Liver (tissue), 9 donors: ENCODE measurements around the gene DIPK1B. TPM values are rescaled to one million over a fixed set of nuclear protein-coding genes. Genes with fewer than 3 reads are reported as not detected.

ENCODE experiments used
- DNase-seq: peaks from one replicate; pipeline ENCODE4 v3.0.0-alpha.2; 2017; ENCODE audit warnings: low spot score
- H3K27ac ChIP-seq, 2 donors: one replicate each; pipeline ENCODE4 v1.7.0; 2013; ENCODE audit warnings: inconsistent platforms in 2 of 2, low read length in 2 of 2, control low read depth in 1 of 2, low read depth in 1 of 2, mild to moderate bottlenecking in 1 of 2
- H3K27me3 ChIP-seq, 4 donors: one replicate each; pipeline versions ENCODE4 v1.6.1 to v1.7.0; 2013; ENCODE audit warnings: low read length in 3 of 4, inconsistent platforms in 1 of 4, mild to moderate bottlenecking in 1 of 4, moderate library complexity in 1 of 4; ENCODE audit not compliant: control insufficient read depth in 4 of 4, insufficient read depth in 4 of 4
- H3K36me3 ChIP-seq, 4 donors: one replicate each; pipeline versions ENCODE4 v1.6.1 to v1.7.0; 2013; ENCODE audit warnings: low read length in 3 of 4, mild to moderate bottlenecking in 3 of 4, low read depth in 1 of 4, moderate library complexity in 1 of 4; ENCODE audit not compliant: control insufficient read depth in 4 of 4, insufficient read depth in 3 of 4
- H3K4me1 ChIP-seq, 4 donors: one replicate each; pipeline versions ENCODE4 v1.6.1 to v1.7.0; 2013; ENCODE audit warnings: low read length in 3 of 4, mild to moderate bottlenecking in 3 of 4, moderate library complexity in 1 of 4; ENCODE audit not compliant: control insufficient read depth in 4 of 4, insufficient read depth in 4 of 4
- H3K4me3 ChIP-seq, 3 donors: one replicate each; pipeline versions ENCODE4 v1.6.1 to v1.7.0; 2013; ENCODE audit warnings: low read length in 3 of 3, control low read depth in 1 of 3, low read depth in 1 of 3, mild to moderate bottlenecking in 1 of 3
- H3K9ac ChIP-seq, 2 donors: one replicate each; pipeline ENCODE4 v1.7.0; 2013; ENCODE audit warnings: low read length in 2 of 2, mild to moderate bottlenecking in 2 of 2, moderate library complexity in 2 of 2, control low read depth in 1 of 2, low read depth in 1 of 2
- H3K9me3 ChIP-seq, 4 donors: one replicate each; pipeline versions ENCODE4 v1.6.1 to v1.7.0; 2013; ENCODE audit warnings: low read length in 3 of 4; ENCODE audit not compliant: control insufficient read depth in 4 of 4
- EGR1 ChIP-seq, 2 donors: IDR thresholded peaks; 2 replicates each; pipeline ENCODE4 v1.6.1; 2016 to 2018; ENCODE audit warnings: antibody characterized with exemption in 2 of 2, low read depth in 2 of 2
- FOXA1 ChIP-seq: IDR thresholded peaks from 2 replicates; pipeline ENCODE4 v1.6.1; 2016; ENCODE audit warnings: antibody characterized with exemption
- FOXA2 ChIP-seq: IDR thresholded peaks from 2 replicates; pipeline ENCODE4 v1.6.1; 2016; ENCODE audit warnings: antibody characterized with exemption
- GABPA ChIP-seq, 2 donors: IDR thresholded peaks in 1 of 2; conservative IDR thresholded peaks in 1 of 2; 2 replicates each; pipeline ENCODE4 v1.6.1; 2016; ENCODE audit warnings: antibody characterized with exemption in 2 of 2, mild to moderate bottlenecking in 1 of 2, moderate library complexity in 1 of 2
- HNF4A ChIP-seq, 2 donors: conservative IDR thresholded peaks; 2 replicates each; pipeline ENCODE4 v1.6.1; 2016; ENCODE audit warnings: antibody characterized with exemption in 2 of 2, mild to moderate bottlenecking in 2 of 2
- HNF4G ChIP-seq: IDR thresholded peaks from 2 replicates; pipeline ENCODE4 v1.6.1; 2016; ENCODE audit warnings: antibody characterized with exemption
- JUND ChIP-seq, 2 donors: IDR thresholded peaks; 2 replicates each; pipeline ENCODE4 v1.6.1; 2016; ENCODE audit warnings: antibody characterized with exemption in 2 of 2
- MAX ChIP-seq: IDR thresholded peaks from 2 replicates; pipeline ENCODE4 v1.6.1; 2016; ENCODE audit warnings: antibody characterized with exemption
- NR2F2 ChIP-seq: IDR thresholded peaks from 2 replicates; pipeline ENCODE4 v1.6.1; 2016; ENCODE audit warnings: antibody characterized with exemption
- RAD21 ChIP-seq, 2 donors: IDR thresholded peaks; 2 replicates each; pipeline ENCODE4 v1.6.1; 2016; ENCODE audit warnings: antibody characterized with exemption in 2 of 2, mild to moderate bottlenecking in 2 of 2
- REST ChIP-seq: IDR thresholded peaks from 2 replicates; pipeline ENCODE4 v1.6.1; 2016; ENCODE audit warnings: antibody characterized with exemption, mild to moderate bottlenecking
- SP1 ChIP-seq: IDR thresholded peaks from 2 replicates; pipeline ENCODE4 v1.6.1; 2018; ENCODE audit warnings: antibody characterized with exemption, mild to moderate bottlenecking
- TAF1 ChIP-seq: conservative IDR thresholded peaks from 2 replicates; pipeline ENCODE4 v1.6.1; 2016; ENCODE audit warnings: antibody characterized with exemption, mild to moderate bottlenecking
- YY1 ChIP-seq: IDR thresholded peaks from 2 replicates; pipeline ENCODE4 v1.6.1; 2016; ENCODE audit warnings: antibody characterized with exemption, mild to moderate bottlenecking
- WGBS: extraction: QIAGEN DNeasy Blood & Tissue Kit; methylation state at CpG from one replicate; pipeline ENCODE4 v1.1.7; 2013; 5-methylcytosine and 5-hydroxymethylcytosine counted together
- polyA plus RNA-seq, 2 donors: library from polyadenylated mRNA; stranded (reverse) in 1 of 2; unstranded in 1 of 2; fragments of 200-250 nt in 1 of 2; fragments of >200 nt in 1 of 2; fragmentation: Nextera tagmentation in 1 of 2; extraction: Ambion mirVana in 1 of 2; gene quantifications; one replicate each; pipeline versions ENCODE4 v1.2.1 to v1.2.3, GENCODE V29; 2013 to 2015
- total RNA-seq, 2 donors: library from RNA; depleted of rRNA; stranded (reverse); fragments of >200 nt; gene quantifications; one replicate each; pipeline ENCODE4 v1.2.3, GENCODE V29; 2014
- TF ChIP-seq, protein P1 (sequence below): IDR thresholded peaks from 2 replicates; pipeline ENCODE4 v1.6.1; 2016; ENCODE audit warnings: antibody characterized with exemption
- TF ChIP-seq, protein P2 (sequence below): fragments of 150-350 bp; IDR thresholded peaks from 2 replicates; pipeline ENCODE4 v1.5.1; 2017; ENCODE audit warnings: improper control_type of control experiment, low read depth, low read length; ENCODE audit not compliant: missing input control
- TF ChIP-seq, protein P3 (sequence below): IDR thresholded peaks from 2 replicates; pipeline ENCODE4 v1.6.1; 2016; ENCODE audit warnings: antibody characterized with exemption
- donor health status: healthy.
- donor health status: healthy.
- donor health status: healthy.
- donor health status: healthy.
- donor health status: healthy.

DIPK1B gene
- total and polyA plus RNA-seq, 4 donors, result 2.3 to 19.7 (median 5.2) TPM

DNA sequence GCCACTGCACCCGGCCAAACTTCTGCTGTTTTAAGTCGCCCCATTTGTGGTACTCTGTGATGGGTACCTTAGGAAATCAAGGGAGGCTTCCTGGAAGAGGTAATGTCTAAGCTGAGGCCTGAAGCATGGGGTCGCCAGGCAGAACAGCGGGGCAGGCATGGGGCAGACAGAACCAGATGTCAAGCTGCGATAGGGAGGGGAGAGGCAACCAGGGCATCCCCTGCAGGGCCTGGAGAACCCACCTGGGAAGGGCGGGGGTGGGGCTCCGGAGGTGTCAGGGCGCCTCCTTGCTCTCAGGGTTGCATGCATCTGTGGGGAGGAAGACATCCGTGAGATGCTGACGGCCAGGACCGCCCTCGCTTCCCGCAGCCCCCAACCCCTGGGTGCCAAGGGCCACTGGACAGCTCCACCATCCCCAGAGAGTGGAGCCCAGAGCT lies 49.2 kb downstream of the DIPK1B start:
- 90% methylated on average over 13 of the region's 13 CpGs for WGBS
- no peak for DNase-seq
- Histone ChIP-seq H3K9me3 (no peaks in the 10 kb centered on the region), H3K36me3 (no peaks in the 10 kb centered on the region), H3K4me1 (no peaks in the 10 kb centered on the region), H3K9ac (no peak overlapping the region), H3K4me3 (no peak overlapping the region), H3K27ac (no peak overlapping the region), H3K27me3 (no peaks in the 10 kb centered on the region)
- TF ChIP-seq, protein P1, sequence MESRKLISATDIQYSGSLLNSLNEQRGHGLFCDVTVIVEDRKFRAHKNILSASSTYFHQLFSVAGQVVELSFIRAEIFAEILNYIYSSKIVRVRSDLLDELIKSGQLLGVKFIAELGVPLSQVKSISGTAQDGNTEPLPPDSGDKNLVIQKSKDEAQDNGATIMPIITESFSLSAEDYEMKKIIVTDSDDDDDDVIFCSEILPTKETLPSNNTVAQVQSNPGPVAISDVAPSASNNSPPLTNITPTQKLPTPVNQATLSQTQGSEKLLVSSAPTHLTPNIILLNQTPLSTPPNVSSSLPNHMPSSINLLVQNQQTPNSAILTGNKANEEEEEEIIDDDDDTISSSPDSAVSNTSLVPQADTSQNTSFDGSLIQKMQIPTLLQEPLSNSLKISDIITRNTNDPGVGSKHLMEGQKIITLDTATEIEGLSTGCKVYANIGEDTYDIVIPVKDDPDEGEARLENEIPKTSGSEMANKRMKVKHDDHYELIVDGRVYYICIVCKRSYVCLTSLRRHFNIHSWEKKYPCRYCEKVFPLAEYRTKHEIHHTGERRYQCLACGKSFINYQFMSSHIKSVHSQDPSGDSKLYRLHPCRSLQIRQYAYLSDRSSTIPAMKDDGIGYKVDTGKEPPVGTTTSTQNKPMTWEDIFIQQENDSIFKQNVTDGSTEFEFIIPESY, result no peak
- TF ChIP-seq SP1, result no peak
- TF ChIP-seq, protein P2, sequence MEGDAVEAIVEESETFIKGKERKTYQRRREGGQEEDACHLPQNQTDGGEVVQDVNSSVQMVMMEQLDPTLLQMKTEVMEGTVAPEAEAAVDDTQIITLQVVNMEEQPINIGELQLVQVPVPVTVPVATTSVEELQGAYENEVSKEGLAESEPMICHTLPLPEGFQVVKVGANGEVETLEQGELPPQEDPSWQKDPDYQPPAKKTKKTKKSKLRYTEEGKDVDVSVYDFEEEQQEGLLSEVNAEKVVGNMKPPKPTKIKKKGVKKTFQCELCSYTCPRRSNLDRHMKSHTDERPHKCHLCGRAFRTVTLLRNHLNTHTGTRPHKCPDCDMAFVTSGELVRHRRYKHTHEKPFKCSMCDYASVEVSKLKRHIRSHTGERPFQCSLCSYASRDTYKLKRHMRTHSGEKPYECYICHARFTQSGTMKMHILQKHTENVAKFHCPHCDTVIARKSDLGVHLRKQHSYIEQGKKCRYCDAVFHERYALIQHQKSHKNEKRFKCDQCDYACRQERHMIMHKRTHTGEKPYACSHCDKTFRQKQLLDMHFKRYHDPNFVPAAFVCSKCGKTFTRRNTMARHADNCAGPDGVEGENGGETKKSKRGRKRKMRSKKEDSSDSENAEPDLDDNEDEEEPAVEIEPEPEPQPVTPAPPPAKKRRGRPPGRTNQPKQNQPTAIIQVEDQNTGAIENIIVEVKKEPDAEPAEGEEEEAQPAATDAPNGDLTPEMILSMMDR, result no peak
- no peak for TF ChIP-seq FOXA1
- TF ChIP-seq EGR1 (IDR thresholded peaks at IDR 0.05; ENCODE audit: low read depth in 2 of 2), result no peak
- no peak for TF ChIP-seq JUND (IDR thresholded peaks at IDR 0.05)
- TF ChIP-seq GABPA (IDR thresholded peaks at IDR 0.05 in 1 of 2, conservative IDR thresholded peaks at IDR 0.05 in 1 of 2), result no peak
- TF ChIP-seq, protein P3, sequence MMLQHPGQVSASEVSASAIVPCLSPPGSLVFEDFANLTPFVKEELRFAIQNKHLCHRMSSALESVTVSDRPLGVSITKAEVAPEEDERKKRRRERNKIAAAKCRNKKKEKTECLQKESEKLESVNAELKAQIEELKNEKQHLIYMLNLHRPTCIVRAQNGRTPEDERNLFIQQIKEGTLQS, result no peak
- TF ChIP-seq YY1, result no peak
- TF ChIP-seq MAX, result no peak
- TF ChIP-seq REST, result no peak

- Histone ChIP-seq H3K4me3 (no peak overlapping the region), H3K9me3 (no peaks in the 10 kb centered on the region), H3K36me3 (no peaks in the 10 kb centered on the region), H3K9ac (no peak overlapping the region), H3K27me3 (no peaks in the 10 kb centered on the region), H3K27ac (no peak overlapping the region), H3K4me1 (no peaks in the 10 kb centered on the region)
- DNase-seq, result no peak
- 82% methylated on average over 17 of the region's 17 CpGs for WGBS
- TF ChIP-seq HNF4A (conservative IDR thresholded peaks at IDR 0.05) (no peak), SP1 (no peak), RAD21 (IDR thresholded peaks at IDR 0.05) (no peak), EGR1 (IDR thresholded peaks at IDR 0.05; ENCODE audit: low read depth in 2 of 2) (no peak), HNF4G (no peak), YY1 (no peak), TAF1 (no peak), NR2F2 (no peak), FOXA2 (no peak), MAX (no peak), REST (no peak), FOXA1 (no peak)
- TF ChIP-seq, protein P1, result no peak
- TF ChIP-seq, protein P3, result no peak
Measured at GRCh38 chr9:136762221-136762691, 49.9 kb downstream of the DIPK1B start.
